ENCODE data around the gene DMRTC2.

DMRTC2 gene

GRCh38 chr19:41889896-41890295 lies 45.1 kb downstream of the DMRTC2 start:
- no peaks in the 10 kb centered on the region for H3K9me3 ChIP-seq (ENCODE audit: control insufficient read depth, insufficient read depth, low read depth, low read length)
- H3K4me3 ChIP-seq (ENCODE audit: low read depth, low read length) = no peak overlapping the region
- H3K27ac ChIP-seq (ENCODE audit: extremely low read depth, low read depth, low read length) = no peak overlapping the region
- ChIA-PET CTCF (interaction anchor here (0.6 to 1.7 kb wide), 6 partner anchors 10 to 95 kb away, joined by 3 to 5 read pairs (median 4); no protein-coding TSS in a partner anchor), POLR2A (interaction anchor here (0.6 to 1.3 kb wide), 2 partner anchors 55 to 69 kb away, joined by 4 to 6 read pairs; partner anchors contain the start of gene RABAC1)
- no peak for TF ChIP-seq ZNF76 (tag by site-specific recombination; IDR thresholded peaks at IDR 0.05; ENCODE audit: borderline replicate concordance, low read depth)
- no peak for TF ChIP-seq ZNF747 (tag by site-specific recombination; IDR thresholded peaks at IDR 0.05)
- no peak for TF ChIP-seq ZNF2 (tag by site-specific recombination; IDR thresholded peaks at IDR 0.05)
- TF ChIP-seq ZNF645 (tag by site-specific recombination; IDR thresholded peaks at IDR 0.05) = no peak
- TF ChIP-seq ZNF266 (tag by site-specific recombination; IDR thresholded peaks at IDR 0.05; ENCODE audit: low read depth) = no peak
- H3K4me1 ChIP-seq (ENCODE audit: control insufficient read depth, insufficient read depth, low read length) = peaks cover 7% of the 10 kb centered on the region; the same call in 1 of the 2 replicates
- H3K36me3 ChIP-seq (ENCODE audit: control insufficient read depth in 2 of 2, insufficient read depth in 1 of 2, low read length in 2 of 2) = peaks cover 20 to 30% of the 10 kb centered on the region in 2 experiments

- Histone ChIP-seq H3K4me3 (ENCODE audit: low read depth, low read length) (no peak overlapping the region), H3K9me3 (ENCODE audit: control insufficient read depth, insufficient read depth, low read depth, low read length) (no peaks in the 10 kb centered on the region), H3K27ac (ENCODE audit: extremely low read depth, low read depth, low read length) (no peak overlapping the region), H3K36me3 (ENCODE audit: control insufficient read depth in 2 of 2, insufficient read depth in 1 of 2, low read length in 2 of 2) (peaks cover 20 to 39% of the 10 kb centered on the region in 2 experiments), H3K4me1 (ENCODE audit: control insufficient read depth, insufficient read depth, low read length) (peaks cover 2% of the 10 kb centered on the region; the same call in 1 of the 2 replicates)
- POLR2A ChIA-PET = interaction anchor here (0.6 to 1.5 kb wide), 3 partner anchors 21 to 71 kb away, joined by 4 to 5 read pairs (median 4); partner anchors contain the start of gene RABAC1
- CTCF ChIA-PET = interaction anchor here (1.3 kb wide), 1 partner anchor 9 kb away, joined by 4 read pairs; no protein-coding TSS in a partner anchor
- no peak for TF ChIP-seq ZNF654 (tag by site-specific recombination; IDR thresholded peaks at IDR 0.05; ENCODE audit: low read depth)
- TF ChIP-seq SCRT2 (tag by site-specific recombination; IDR thresholded peaks at IDR 0.05) = no peak
- TF ChIP-seq ZNF146 (tag by site-specific recombination; IDR thresholded peaks at IDR 0.05) = no peak
- TF ChIP-seq ZNF248 (tag by site-specific recombination; IDR thresholded peaks at IDR 0.05) = no peak
- TF ChIP-seq SALL2 (tag by site-specific recombination; IDR thresholded peaks at IDR 0.05; ENCODE audit: borderline replicate concordance) = no peak
- no peak for TF ChIP-seq ZNF639 (tag by site-specific recombination; IDR thresholded peaks at IDR 0.05)
- TF ChIP-seq PRDM2 (tag by site-specific recombination; IDR thresholded peaks at IDR 0.05; ENCODE audit: borderline replicate concordance) = no peak
- no peak for TF ChIP-seq ZNF211 (tag by site-specific recombination; IDR thresholded peaks at IDR 0.05; ENCODE audit: low read depth)
- TF ChIP-seq ZNF514 (tag by site-specific recombination; IDR thresholded peaks at IDR 0.05) = no peak
- no peak for TF ChIP-seq ZNF391 (tag by site-specific recombination; IDR thresholded peaks at IDR 0.05; ENCODE audit: borderline replicate concordance, low read depth)
- no peak for TF ChIP-seq BCL11A (tag by site-specific recombination; IDR thresholded peaks at IDR 0.05; ENCODE audit: low read depth)
- TF ChIP-seq TRIM28 (IDR thresholded peaks at IDR 0.05; ENCODE audit: borderline replicate concordance, low read length) = no peak
- TF ChIP-seq ZNF521 (tag by site-specific recombination; IDR thresholded peaks at IDR 0.05) = no peak
- no peak for TF ChIP-seq ZNF132 (tag by site-specific recombination; IDR thresholded peaks at IDR 0.05; ENCODE audit: borderline replicate concordance)
- TF ChIP-seq ZBTB48 (tag by site-specific recombination; IDR thresholded peaks at IDR 0.05) = no peak
- TF ChIP-seq REPIN1 (tag by site-specific recombination; IDR thresholded peaks at IDR 0.05; ENCODE audit: low read depth) = no peak
Observed at GRCh38 chr19:41890936-41891335, 46.1 kb downstream of the DMRTC2 start.
